ENCODE measurements around the gene B3GNT5.

The B3GNT5 gene

GRCh38 chr3:183252973-183253527 is at the start of gene B3GNT5:
B3GNT5 (plus strand) TSS chr3:183253253; CDS start chr3:183269799, 16,546 bp downstream.
- DNase-seq (ENCODE audit: low read depth in 3 of 3) = peak in 1 of 3 donors; percentile 39

GRCh38 chr3:183203670-183204069 is 49.4 kb upstream of the B3GNT5 start:
- DNase-seq (ENCODE audit: low read depth in 3 of 3) = no peak

- DNase-seq (ENCODE audit: low read depth in 3 of 3) = no peak
Observed at GRCh38 chr3:183208260-183208659, 44.8 kb upstream of the B3GNT5 start.

GRCh38 chr3:183208800-183209199 is 44.3 kb upstream of the B3GNT5 start:
- no peak for DNase-seq (ENCODE audit: low read depth in 3 of 3)

GRCh38 chr3:183210341-183210740 is 42.7 kb upstream of the B3GNT5 start:
- no peak for DNase-seq (ENCODE audit: low read depth in 3 of 3)

GRCh38 chr3:183210862-183211341 is 42.2 kb upstream of the B3GNT5 start:
- DNase-seq (ENCODE audit: low read depth in 3 of 3) = peak in 2 of 3 donors; percentile 38 to 39

GRCh38 chr3:183211352-183211751 is 41.7 kb upstream of the B3GNT5 start:
- no peak for DNase-seq (ENCODE audit: low read depth in 3 of 3)

- no peak for DNase-seq (ENCODE audit: low read depth in 3 of 3)
Observed at GRCh38 chr3:183212096-183212495, 41.0 kb upstream of the B3GNT5 start.

GRCh38 chr3:183212565-183212964 is 40.5 kb upstream of the B3GNT5 start:
- DNase-seq (ENCODE audit: low read depth in 3 of 3) = no peak

- DNase-seq (ENCODE audit: low read depth in 3 of 3) = no peak
Observed at GRCh38 chr3:183213415-183214276, 39.4 kb upstream of the B3GNT5 start.

- no peak for DNase-seq (ENCODE audit: low read depth in 3 of 3)
Observed at GRCh38 chr3:183214277-183214612, 38.8 kb upstream of the B3GNT5 start.

- no peak for DNase-seq (ENCODE audit: low read depth in 3 of 3)
Observed at GRCh38 chr3:183215591-183216202, 37.4 kb upstream of the B3GNT5 start.

GRCh38 chr3:183217548-183218332 is 35.3 kb upstream of the B3GNT5 start:
- DNase-seq (ENCODE audit: low read depth in 3 of 3) = no peak

- DNase-seq (ENCODE audit: low read depth in 3 of 3) = no peak
Observed at GRCh38 chr3:183218826-183219225, 34.2 kb upstream of the B3GNT5 start.

GRCh38 chr3:183220828-183221227 is 32.2 kb upstream of the B3GNT5 start:
- DNase-seq (ENCODE audit: low read depth in 3 of 3) = no peak

GRCh38 chr3:183222631-183223235 is 30.3 kb upstream of the B3GNT5 start:
- no peak for DNase-seq (ENCODE audit: low read depth in 3 of 3)

GRCh38 chr3:183224180-183224970 is 28.7 kb upstream of the B3GNT5 start:
- DNase-seq (ENCODE audit: low read depth in 3 of 3) = peak in 1 of 3 donors; percentile 48

- no peak for DNase-seq (ENCODE audit: low read depth in 3 of 3)
Observed at GRCh38 chr3:183226333-183226890, 26.6 kb upstream of the B3GNT5 start.

- peak in 1 of 3 donors; percentile 45 for DNase-seq (ENCODE audit: low read depth in 3 of 3)
Observed at GRCh38 chr3:183227586-183227985, 25.5 kb upstream of the B3GNT5 start.

- no peak for DNase-seq (ENCODE audit: low read depth in 3 of 3)
Observed at GRCh38 chr3:183229178-183229577, 23.9 kb upstream of the B3GNT5 start.

Measured in stimulated activated CD4-positive, alpha-beta T cell treated with anti-CD3 and anti-CD28 coated beads, TNF-alpha, amount 100 ng/mL, for 48 hours (primary cell).